Activated naive CD8-positive, alpha-beta T cell treated with anti-CD3 and anti-CD28 coated beads, Interleukin-2, amount 50 U/mL, for 24 hours (primary cell): Measurements from ENCODE around the gene RNASEH2A.
A peak's percentile ranks its signal among the peaks of the same experiment; 100 is the strongest.
"Not testable (repeated sequence)": the region's sequence is repeated elsewhere in the genome, so short reads cannot be mapped to it uniquely, and the experiment has no call there.

Source experiments
- ATAC-seq: fragments of 150-1000 bp; cut with Tn5 transposase; one replicate; pipeline ENCODE4 v1.10.0; 2021
- DNase-seq: peaks from one replicate; pipeline ENCODE4 v3.0.0; 2021
- H3K27ac Mint-ChIP-seq: one replicate; pipeline ENCODE4 v1.8.0; 2021; ENCODE audit warnings: mild to moderate bottlenecking, mixed read lengths
- H3K27me3 Mint-ChIP-seq: one replicate; pipeline ENCODE4 v1.8.0; 2021; ENCODE audit warnings: mixed read lengths
- H3K36me3 Mint-ChIP-seq: one replicate; pipeline ENCODE4 v1.8.0; 2021; ENCODE audit warnings: low read depth, mixed read lengths
- H3K4me1 Mint-ChIP-seq: one replicate; pipeline ENCODE4 v1.8.0; 2021; ENCODE audit warnings: mixed read lengths
- H3K4me3 Mint-ChIP-seq: one replicate; pipeline ENCODE4 v1.8.0; 2021; ENCODE audit warnings: mild to moderate bottlenecking, moderate library complexity, mixed read lengths
- H3K9me3 Mint-ChIP-seq: one replicate; pipeline ENCODE4 v1.8.0; 2021; ENCODE audit warnings: mixed read lengths

The RNASEH2A gene

DNA sequence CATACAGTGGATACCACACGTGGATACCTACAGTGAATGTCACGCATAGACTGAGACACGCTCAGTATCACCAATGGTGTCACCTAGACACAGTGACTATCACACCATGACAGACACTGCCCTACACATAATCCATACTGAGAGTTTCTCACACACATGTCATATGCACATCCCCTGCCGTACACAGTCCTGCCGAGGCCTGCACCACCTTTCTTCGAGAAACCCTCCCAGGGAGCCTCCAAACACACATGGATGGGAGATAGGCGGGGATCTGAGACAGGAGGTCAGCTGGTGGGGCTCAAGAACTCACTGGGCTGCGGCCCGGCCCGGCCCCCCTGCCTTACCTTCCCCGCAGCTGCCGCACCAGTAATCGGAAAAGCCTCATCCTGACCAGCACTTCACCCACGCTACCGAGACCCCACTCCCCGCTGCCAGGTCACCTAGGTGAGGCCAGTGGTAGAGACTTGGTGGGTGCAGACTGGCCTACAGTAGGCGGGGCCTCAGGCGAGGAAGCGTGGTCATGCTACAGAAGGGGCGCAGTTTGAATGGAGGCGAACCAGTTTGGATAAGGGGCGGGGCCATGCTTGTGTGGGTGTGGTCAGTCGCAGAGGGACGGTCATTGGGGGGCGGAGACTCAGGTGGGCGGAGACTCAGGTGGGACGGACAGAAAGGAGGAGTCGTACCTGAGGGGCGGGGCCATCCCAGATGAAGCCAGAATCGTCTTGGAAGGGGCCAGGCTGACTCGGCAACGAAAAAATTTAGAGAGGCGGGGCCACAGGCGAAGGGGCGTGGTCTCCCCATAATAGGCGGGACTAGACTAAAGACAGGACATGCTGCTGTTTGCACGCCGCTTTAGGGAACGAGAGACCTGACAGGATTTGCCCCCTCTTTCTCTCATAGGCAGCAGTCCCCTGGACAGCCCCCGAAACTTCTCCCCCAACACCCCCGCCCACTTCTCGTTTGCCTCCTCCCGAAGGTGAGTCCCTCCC lies 34.0 kb downstream of the RNASEH2A start:
- ATAC-seq (no peak), DNase-seq (peak; percentile 71)
- Mint-ChIP-seq H3K27ac (no peak overlapping the region), H3K9me3 (no peaks in the 10 kb centered on the region), H3K36me3 (no peaks in the 10 kb centered on the region), H3K27me3 (peaks cover 76% of the 10 kb centered on the region), H3K4me1 (peaks cover 26% of the 10 kb centered on the region), H3K4me3 (no peak overlapping the region)

DNA sequence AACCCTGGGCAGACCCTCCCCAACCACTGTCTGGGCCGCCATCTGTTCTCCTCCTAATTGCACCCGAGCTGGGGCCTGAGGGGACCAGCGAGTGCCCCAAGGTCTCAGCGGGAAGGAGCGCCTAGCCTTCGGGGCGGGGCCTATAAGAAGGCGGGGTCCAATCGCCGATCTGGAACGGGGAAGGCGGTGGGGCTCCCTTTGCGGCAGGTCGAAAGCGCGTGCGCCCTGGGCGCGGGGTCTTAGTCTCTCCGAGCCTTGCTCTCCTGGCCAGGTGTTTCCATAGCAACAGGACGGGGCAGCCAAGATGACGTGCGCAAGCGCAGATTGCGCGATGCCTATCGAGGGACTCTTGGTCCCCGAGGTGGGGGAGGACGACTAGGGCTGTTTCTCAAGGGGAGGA lies 34.7 kb downstream of the RNASEH2A start:
- ATAC-seq (no peak), DNase-seq (no peak)
- peaks cover 26% of the 10 kb centered on the region for H3K4me1 Mint-ChIP-seq
- no peaks in the 10 kb centered on the region for H3K9me3 Mint-ChIP-seq
- peaks cover 72% of the 10 kb centered on the region for H3K27me3 Mint-ChIP-seq
- no peaks in the 10 kb centered on the region for H3K36me3 Mint-ChIP-seq
- H3K4me3 Mint-ChIP-seq, result no peak overlapping the region
- no peak overlapping the region for H3K27ac Mint-ChIP-seq

DNA sequence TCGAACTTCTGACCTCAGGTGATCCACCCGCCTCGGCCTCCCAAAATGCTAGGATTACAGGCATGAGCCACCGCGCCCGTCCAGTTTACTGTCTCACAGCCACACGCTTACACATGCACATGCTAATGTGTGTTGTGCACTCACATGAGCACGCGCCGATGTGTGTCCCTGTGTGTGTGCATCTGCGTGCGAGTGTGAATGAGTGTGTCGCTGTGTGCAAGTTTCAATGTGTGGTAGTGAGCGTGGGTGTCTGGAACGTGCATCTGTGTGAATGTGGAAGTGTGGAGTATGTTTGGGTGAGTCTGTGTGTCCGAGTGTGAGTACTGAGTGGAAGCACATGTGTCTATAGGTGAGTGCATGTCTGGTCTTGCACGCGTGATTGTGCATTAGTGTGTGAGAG lies 36.1 kb downstream of the RNASEH2A start:
- ATAC-seq (no peak), DNase-seq (no peak)
- Mint-ChIP-seq H3K9me3 (no peaks in the 10 kb centered on the region), H3K4me3 (no peak overlapping the region), H3K4me1 (peaks cover 26% of the 10 kb centered on the region), H3K27ac (no peak overlapping the region), H3K27me3 (peaks cover 72% of the 10 kb centered on the region), H3K36me3 (no peaks in the 10 kb centered on the region)

DNA sequence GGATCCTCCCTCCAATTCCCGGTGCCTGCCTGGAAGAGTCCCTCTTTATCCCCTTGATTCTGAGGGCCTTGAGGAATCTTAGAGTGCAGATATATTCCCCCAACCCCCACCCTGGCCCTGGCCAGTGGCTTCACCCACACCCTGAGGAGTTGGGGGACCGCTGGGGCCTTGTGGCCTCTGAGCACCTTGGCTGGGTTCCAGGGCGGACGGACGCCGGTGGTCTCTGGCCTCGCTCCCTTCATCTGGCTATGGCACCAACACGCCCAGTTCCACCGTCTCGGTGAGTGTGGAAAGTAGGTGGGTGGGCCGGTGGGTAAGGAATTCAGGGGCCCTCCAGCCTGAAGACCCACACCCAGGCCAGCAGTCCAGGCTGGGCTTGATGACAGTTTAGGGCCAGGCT lies 36.9 kb downstream of the RNASEH2A start:
- peaks cover 26% of the 10 kb centered on the region for H3K4me1 Mint-ChIP-seq
- no peaks in the 10 kb centered on the region for H3K36me3 Mint-ChIP-seq
- H3K27me3 Mint-ChIP-seq, result peaks cover 72% of the 10 kb centered on the region
- H3K4me3 Mint-ChIP-seq, result no peak overlapping the region
- no peaks in the 10 kb centered on the region for H3K9me3 Mint-ChIP-seq
- no peak for ATAC-seq
- DNase-seq, result no peak
- H3K27ac Mint-ChIP-seq, result no peak overlapping the region

GRCh38 chr19:12843999-12844732 lies 37.8 kb downstream of the RNASEH2A start:
- Mint-ChIP-seq H3K4me1 (peaks cover 21% of the 10 kb centered on the region), H3K9me3 (no peaks in the 10 kb centered on the region), H3K36me3 (no peaks in the 10 kb centered on the region), H3K27me3 (peaks cover 71% of the 10 kb centered on the region), H3K4me3 (no peak overlapping the region), H3K27ac (no peak overlapping the region)
- ATAC-seq (no peak), DNase-seq (no peak)

- not testable (repeated sequence) for DNase-seq, H3K27ac Mint-ChIP-seq, H3K4me3 Mint-ChIP-seq, H3K9me3 Mint-ChIP-seq, H3K36me3 Mint-ChIP-seq, H3K4me1 Mint-ChIP-seq, ATAC-seq
- peaks cover 48% of the 10 kb centered on the region for H3K27me3 Mint-ChIP-seq
Measured at GRCh38 chr19:12846613-12847012, 40.2 kb downstream of the RNASEH2A start.

- Mint-ChIP-seq H3K4me1 (peaks cover 6% of the 10 kb centered on the region), H3K36me3 (no peaks in the 10 kb centered on the region), H3K9me3 (no peaks in the 10 kb centered on the region), H3K4me3 (peak overlapping the region; percentile 36), H3K27ac (no peak overlapping the region), H3K27me3 (peaks cover 42% of the 10 kb centered on the region)
- DNase-seq (peak; percentile 94), ATAC-seq (peak; percentile 96)
Measured at GRCh38 chr19:12847159-12848139, 41.1 kb downstream of the RNASEH2A start.

- ATAC-seq, result no peak
Measured at GRCh38 chr19:12856653-12857052, 50.3 kb downstream of the RNASEH2A start.

DNA sequence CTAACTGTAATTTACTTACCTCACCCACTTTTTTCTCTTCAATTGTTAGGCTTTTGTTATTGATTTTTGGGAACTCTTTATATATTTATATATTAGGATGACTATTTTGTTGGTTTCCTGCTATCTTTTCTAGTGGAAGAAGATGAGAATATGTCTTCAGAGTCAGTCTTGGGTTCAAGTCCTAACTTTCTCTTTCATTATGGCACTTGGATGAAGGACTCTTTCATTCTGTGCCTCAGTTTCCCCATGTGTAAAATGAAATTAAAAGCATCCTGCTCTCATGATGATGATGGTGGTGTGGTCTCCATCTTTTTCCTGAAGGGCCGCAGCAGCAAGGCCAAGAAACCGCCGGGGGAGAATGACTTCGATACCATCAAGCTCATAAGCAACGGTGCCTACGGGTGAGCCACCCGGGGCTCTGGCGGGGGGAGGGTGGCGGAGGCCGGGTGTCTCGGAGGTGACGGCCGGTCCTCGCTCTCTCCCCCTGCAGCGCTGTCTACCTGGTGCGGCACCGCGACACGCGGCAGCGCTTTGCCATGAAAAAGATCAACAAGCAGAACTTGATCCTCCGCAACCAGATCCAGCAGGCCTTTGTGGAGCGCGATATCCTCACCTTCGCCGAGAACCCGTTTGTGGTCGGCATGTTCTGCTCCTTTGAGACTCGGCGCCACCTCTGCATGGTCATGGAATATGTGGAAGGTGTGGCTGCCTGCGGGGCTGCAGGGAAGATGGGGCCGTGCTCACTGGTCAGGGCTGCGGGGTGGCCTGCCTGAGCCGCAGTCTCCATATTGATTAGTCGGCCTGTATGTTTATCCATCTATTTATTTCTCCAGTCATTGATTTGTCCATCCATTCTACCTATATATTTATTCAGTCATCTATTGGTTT lies 51.9 kb downstream of the RNASEH2A start:
- Mint-ChIP-seq H3K27me3 (peaks cover 5% of the 10 kb centered on the region), H3K4me1 (no peaks in the 10 kb centered on the region), H3K36me3 (no peaks in the 10 kb centered on the region), H3K9me3 (no peaks in the 10 kb centered on the region), H3K4me3 (no peak overlapping the region), H3K27ac (no peak overlapping the region)
- ATAC-seq, result no peak
- DNase-seq, result no peak

More at GRCh38 chr19:12856653-12857052, 50.3 kb downstream of the RNASEH2A start:
- no peaks in the 10 kb centered on the region for H3K36me3 Mint-ChIP-seq
- no peaks in the 10 kb centered on the region for H3K4me1 Mint-ChIP-seq
- no peak overlapping the region for H3K27ac Mint-ChIP-seq
- H3K9me3 Mint-ChIP-seq, result no peaks in the 10 kb centered on the region
- DNase-seq, result no peak
- H3K27me3 Mint-ChIP-seq, result peaks cover 5% of the 10 kb centered on the region
- H3K4me3 Mint-ChIP-seq, result no peak overlapping the region

GRCh38 chr19:12859546-12859945 lies 53.2 kb downstream of the RNASEH2A start:
- no peak for DNase-seq
- no peaks in the 10 kb centered on the region for H3K36me3 Mint-ChIP-seq
- no peak for ATAC-seq
- no peaks in the 10 kb centered on the region for H3K4me1 Mint-ChIP-seq
- no peaks in the 10 kb centered on the region for H3K9me3 Mint-ChIP-seq
- no peak overlapping the region for H3K4me3 Mint-ChIP-seq
- H3K27me3 Mint-ChIP-seq, result peaks cover 5% of the 10 kb centered on the region
- no peak overlapping the region for H3K27ac Mint-ChIP-seq
